Amniotic stem cell (primary cell): ENCODE measurements around the gene MAGI1.

Experiments
- DNase-seq: peaks from one replicate; lab custom pipeline; 2025; lab: John Stamatoyannopoulos, UW

The MAGI1 gene

DNA sequence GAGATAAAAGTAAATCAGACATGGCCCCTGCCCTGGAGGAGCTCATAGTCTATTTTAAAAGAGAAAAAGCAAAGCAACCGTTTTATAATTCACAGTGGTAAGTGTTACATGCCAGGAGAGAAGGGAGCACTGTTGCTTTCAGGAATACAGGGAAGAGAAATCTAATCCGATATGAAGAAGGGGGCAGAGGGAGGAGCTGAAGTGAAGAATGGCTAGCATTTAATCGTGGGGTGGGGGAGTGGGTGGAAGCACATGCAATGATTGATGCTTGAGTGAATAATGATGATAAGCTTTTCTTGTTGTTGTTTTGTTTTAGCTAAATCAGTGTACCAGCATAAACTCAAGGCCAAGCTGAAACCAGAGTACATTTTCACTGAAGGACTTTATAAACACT is 629.5 kb downstream of the MAGI1 start:
- no peak for DNase-seq

DNA sequence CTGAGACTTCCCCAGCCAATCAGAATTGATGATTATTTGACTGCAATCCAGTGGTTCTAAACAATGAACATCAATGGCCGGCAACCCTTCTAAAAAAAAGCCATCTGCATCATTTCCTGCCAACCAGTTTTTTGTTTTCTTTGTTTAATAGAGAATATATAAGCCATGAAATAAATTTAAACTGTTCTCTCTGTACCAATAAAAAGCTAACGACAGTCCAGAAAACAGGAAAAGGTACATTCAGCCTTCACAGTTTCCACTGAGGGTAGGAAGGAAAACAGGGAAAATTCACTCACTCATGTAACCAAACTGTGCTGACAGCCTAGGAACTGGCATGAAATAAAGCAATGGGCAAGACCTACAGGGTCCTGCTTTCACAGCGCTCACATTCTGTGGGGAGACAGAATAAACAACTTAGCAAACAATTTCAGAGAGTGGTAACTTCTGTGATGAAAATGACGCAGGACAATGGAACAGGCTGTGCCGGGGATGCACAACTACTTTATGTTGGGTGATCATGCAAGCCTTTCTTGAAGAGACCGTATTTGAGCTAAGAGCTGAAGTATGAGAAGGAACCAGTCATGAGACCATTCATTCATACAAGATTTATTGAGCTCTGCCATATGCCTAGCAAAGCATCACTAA is 630.1 kb downstream of the MAGI1 start:
- DNase-seq, result no peak

DNA sequence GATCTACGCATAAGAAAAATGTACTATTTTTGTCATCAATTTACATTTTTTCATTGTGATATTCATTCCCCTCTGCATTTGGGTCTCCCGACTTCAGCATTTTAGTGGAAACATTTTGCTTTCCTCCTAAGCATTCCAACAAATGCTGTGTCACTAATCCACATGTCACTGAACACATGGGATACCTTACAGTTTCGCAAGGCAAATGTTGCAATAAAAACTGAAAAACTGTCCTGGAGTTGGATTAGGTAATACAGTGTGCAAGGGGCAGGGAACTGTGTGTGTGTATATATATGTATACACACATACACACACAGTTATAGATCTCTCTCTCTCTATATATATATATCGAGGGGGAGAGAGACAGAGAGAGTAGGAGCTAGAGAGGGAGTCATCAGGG is 632.2 kb downstream of the MAGI1 start:
- DNase-seq, result no peak

DNA sequence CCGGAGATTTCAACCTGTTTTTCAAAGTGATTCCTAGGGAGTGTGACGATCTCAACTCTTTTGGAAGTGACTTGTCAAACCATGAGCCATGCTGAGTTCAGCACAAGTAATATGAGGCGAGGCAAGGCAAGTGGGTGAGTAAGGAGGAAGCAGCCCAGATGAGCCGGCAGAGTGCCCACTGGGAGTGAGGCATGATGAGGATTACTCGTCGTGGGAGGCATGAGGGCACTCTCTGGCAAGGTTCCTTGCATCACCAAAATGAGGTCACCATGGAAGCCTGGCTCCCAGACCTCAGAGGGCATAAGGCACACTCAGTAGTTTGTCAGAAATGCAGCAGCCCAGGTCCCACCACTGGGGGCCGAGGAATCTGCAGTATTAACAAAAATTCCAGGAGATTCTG is 636.1 kb downstream of the MAGI1 start:
- peak; percentile 65 for DNase-seq

DNA sequence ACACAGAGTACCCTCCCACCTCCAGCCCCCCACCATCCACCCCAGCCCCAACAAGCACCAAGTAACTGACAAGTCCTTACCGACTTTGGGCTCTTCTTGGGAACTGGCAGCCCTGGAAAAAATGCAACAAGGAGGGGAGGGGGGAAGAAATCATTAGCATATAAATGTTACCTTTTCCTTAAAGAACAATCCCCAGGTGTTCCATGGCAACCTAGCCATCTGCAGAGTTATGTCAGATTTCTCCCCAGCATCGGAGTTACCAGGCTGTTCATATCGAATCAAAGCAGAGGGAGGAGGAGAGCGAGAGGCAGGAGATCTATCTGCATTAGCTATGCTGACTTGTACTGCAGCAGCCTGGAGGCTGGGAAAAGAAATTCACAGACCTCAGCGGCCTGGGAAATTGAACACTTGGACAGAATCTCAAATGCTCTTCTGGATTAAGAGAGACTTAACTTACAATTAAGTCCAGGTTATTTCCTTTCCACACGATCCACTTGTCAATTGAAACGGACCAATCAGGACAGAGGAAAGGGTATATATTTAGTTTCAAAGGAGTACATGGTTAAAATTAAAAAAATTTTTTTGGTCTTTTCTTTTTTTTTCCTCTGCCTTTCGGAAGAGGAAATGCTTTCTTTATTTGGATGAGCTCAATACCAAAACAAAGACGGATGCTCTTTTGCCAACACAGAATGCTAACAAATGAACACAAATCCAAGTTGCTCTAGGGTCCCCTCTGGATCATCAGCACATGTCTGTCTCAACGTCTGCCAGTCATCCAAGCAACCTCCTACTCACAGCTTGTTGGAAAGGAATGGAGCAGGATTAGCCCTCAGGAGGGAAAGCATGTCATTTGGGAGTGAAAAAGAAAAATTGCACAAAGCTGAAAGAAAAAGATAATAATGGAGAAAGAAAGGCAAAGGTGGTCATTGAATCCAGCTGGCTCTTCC is 637.1 kb downstream of the MAGI1 start:
- DNase-seq, result no peak

DNA sequence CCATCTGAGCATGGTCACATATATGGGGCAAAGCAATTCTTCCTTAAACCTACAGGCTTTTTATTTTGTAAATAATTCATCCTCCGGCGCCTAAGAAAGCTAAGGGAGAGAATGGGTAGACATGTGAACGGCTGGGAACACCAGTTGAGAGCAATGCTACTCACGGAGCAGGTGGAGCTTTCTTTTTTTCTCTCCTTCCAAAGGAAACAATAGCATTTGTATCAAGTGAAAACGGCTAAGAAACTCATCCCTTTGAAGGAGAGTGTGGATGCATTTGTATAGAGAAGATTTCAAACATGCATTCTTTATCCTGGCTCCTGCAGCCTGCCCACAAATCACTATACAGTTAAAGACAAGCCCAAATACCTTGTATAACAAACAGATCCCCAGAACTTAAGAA is 637.8 kb downstream of the MAGI1 start:
- DNase-seq, result no peak

DNA sequence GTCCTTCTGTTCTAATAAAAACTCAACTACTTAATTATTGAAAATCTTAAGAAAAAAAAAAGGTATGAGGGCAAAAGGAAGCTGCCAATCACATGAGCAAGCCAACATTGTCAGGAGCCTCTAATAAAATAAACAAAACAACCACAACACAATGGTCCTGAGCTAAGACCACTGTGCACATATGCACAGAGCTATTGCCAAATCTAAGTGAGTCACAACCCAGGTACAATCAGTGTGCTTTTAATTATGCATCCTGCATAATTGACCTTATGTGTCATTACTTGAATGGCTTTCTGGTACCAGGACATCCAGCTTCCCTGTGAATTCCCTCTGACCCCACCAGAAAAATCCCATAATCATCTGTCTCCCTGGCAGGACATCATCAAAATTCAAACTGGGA is 639.8 kb downstream of the MAGI1 start:
- no peak for DNase-seq

DNA sequence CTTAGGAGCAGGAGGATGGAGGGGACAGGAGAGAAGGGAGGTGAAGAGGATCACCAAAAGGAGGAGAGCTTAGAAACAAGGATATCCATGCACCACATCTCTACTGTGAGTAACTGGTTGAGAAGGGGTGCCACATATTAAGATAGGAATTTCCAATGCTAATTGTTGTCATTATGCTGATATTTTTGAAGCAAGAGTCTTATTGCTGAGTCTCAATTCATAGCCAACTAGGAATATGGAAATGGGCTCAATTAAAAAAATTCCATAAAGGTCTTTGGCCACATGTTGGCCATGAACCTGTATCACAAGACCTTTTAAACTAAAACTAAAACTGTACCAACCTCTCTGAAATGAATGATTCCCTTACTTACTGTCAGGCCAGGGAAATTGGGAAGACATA is 642.6 kb downstream of the MAGI1 start:
- no peak for DNase-seq

DNA sequence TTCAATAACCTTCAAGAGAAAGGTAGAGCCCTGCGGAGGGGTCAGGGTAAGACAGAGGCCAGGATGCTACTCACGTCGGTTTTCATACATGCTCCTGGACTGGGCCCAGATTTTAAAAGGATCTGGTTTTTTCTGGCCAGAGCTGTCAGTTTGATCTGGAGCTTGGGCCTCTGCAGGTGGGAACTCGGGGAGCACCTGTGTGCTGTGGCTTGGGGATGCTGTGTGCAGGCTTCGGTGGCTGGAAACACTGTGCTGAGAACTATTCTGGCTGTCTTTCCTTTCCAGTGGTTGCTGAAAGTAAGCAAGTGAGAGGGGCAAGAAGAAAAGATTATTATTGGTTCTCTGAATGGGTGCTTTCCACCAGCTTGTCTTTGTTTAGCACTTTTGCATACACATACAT is 647.6 kb downstream of the MAGI1 start:
- no peak for DNase-seq

DNA sequence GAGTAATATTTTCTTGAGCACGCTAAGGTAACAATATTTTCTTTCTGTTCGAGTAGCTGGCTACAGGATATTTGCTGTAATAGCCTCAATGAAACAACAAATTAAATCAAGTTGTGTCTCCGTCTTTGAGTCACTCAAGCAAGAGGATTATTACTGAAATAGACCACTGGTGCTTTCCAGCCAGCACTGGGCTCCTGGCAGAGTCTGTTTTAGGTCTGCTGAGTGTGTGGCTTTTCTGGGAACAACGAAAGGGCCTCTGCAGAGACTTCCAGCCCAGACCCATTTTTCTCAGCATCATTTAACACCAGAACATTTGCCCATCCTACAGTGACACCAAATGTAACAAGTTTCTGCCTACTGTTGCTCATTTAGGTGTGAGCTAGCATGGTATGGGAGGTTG is 652.9 kb downstream of the MAGI1 start:
- DNase-seq, result no peak

DNA sequence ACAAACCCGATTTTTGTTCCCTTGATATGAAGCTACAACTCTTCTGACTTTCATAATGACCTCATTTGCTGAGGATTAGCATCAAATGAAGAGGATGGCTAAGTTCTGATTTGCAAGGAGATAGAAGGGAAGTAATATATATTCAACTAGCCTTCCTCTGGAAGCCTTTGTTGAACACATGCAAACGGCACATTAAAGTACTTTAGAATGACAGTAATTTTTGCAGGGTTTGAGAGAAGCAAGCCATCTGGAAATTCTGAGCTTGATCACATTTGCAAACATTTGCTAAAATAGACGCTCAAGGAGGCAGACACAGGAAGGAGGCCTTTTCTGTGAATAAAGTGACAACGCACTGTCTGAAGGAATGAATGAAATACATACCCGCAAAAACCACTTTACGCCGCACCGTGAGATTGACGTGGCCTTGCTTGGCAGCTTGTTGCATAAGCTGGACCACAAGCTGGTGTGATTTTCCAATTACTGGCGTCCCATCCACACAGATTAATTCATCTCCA is 657.2 kb downstream of the MAGI1 start:
- DNase-seq, result no peak

DNA sequence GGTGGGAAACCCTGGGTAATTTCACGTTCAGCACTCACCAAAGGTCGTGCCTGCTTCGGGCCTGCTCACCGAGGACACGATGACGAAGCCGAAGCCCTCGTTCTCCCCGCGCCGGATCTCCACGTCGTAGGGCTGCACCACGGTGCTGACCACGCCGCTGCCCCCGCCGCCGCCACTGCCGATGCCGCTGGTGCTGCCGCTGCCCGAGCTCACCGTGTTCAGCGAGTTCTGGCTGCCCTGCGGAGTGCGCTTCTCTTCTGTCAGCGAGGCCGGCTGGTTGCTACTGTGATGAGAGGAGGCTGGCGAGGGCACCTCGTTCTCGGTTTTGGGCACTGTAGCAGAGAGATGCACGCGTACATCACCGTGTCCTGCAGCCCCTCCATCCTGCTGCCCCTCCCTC is 659.5 kb downstream of the MAGI1 start:
- DNase-seq, result no peak

DNA sequence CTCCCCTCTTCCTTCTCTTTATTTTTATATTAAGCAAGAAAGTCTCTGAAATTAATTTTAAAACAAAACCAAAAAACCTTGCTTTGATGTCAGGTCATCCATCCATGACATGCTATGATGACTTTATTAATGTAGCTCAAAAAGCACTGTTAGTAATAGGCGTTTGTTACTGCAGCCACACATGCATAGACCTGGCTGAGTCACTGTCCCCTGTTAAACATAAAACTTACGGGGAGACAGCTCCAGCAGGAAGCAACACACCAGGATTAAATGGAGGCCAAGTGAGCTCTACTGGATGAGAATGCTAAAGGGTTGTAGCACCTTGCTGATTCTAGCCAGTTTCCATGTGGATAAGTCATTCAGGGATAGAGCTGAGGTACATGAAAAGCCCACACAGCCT is 661.1 kb downstream of the MAGI1 start:
- no peak for DNase-seq

DNA sequence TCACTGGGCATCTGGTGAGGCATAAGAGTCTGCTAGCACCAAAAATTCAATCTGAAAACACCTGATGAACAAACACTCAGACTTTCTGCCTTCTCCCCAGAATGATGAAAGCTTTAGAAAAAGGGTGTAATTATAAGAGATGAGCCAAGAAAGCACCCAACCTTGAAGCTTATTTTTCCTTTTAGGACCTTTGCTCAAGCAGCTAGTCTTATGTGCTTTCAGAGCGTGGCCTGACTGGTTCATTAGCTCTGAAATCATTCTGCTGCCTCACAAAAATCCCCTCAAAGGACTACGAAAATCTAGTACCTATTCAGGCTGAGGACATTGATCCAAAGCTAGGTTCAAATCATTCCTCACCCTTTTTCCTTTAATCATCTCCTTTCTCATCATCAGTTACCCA is 662.3 kb downstream of the MAGI1 start:
- DNase-seq, result no peak

DNA sequence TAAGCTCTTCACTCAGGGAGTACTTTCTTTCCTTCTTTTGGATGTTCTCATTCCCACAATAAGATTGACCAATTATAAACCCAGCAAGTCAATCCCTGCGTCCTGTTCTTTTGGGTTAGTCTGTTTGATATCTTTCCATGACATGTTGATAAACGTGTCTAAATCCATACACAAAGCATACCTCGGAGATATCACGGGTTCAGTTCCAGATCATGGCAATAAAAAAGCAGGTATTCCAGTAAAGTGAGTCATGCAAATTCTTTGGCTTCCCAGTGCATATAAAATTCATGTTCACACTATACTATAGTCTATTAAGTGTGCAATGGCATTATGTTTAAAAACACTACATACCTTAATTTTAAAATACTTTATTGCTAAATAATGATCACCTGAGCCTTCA is 667.7 kb downstream of the MAGI1 start:
- DNase-seq, result no peak

DNA sequence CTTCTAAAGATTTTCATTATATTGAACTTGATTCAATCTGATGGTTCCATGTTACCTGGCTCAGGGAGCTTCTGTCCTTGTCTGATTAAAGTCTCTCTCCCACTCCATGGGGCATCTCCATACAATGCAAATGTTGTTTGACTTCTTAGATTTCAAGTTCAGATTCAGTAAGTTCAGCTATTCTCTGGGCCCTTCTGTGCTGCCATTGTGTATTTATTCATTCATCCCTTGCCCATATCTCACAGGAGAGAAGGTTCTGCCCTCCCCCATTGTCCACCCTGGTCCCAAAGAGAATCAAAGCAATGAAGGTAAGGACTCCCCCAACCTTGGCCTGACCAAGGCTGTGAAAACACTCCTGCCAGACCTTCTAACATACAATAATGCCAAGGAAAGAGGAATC is 669.9 kb downstream of the MAGI1 start:
- no peak for DNase-seq

DNA sequence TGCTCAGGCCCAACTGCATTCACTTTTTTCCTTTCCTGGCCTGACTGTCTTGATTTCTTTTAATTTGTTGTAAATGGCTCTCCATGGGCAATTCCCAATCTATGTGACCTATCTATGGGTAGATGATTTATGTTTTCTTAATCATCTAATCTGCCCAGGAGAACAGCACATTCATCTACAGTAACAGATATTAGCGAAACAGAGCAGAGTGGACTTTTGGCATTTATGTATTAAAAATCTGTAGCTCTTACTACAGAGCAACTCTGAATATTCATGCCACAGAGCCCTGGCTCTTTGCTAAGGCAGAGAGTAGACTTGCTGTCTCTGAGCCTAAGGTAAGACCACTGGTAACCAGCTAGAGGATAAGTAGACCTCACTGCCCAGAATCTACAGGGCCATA is 676.0 kb downstream of the MAGI1 start:
- DNase-seq, result no peak

DNA sequence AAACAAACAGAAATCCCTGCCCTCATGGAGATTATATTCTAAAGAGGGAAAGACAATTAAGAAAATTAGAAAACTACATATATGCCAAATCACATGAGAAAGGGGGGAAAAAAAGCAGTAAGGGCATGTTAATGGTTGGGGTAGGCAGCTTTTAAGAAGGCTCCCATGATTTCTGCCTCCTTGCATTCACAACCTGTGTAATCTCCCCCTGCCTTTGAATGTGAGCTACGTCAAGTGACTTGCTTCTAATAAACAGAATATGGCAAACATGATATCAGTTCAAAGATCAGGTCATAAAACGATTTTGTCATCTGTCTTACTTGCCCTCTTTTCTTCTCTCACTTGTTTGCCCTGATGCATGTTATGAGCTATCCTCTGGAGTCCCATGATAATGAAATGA is 677.3 kb downstream of the MAGI1 start:
- no peak for DNase-seq

DNA sequence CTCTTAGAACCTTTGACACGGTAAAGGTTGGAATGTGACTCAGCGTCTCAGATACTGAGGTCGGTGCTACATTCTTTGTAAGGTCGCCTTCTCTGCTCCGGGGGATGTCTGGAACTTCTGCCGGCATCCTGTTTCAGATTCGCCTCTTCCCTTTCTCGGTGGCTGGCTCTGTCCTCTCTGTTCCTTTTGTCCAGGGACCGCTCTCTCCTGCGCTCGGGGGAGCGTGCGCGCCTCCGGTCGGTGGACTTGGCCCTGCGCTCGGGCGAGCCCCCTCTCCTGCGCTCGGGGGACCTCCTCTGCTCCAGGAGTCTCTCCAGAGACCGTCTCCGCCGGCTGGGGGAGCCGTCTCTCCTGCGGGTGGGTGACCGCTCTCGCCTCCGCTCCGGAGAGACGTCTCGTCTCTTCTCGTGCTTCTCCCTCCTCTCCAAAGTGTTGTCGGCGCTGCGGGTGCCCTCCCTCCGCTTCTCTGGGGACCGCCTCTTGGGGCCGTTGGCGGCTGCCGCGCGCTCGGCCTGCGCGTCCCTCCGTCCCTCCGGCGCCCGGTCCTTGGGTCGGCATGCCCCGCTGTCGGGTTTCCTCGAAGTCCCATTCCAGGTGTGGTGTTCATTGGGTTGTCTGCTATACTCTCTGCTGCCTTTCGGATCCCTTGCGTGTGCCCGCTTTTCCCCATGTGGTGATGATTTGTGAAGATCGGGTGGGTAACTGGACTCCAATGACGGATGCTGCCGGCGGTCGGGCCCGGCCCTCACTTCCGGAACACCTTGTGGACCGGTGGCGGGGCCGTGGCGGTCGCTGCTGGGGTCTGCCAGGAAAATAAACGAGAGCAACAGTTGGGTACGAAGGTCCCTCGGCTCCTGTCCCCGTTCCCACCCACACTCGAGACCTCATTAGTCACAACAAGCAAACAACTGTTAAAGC is 682.1 kb downstream of the MAGI1 start:
- DNase-seq, result no peak

DNA sequence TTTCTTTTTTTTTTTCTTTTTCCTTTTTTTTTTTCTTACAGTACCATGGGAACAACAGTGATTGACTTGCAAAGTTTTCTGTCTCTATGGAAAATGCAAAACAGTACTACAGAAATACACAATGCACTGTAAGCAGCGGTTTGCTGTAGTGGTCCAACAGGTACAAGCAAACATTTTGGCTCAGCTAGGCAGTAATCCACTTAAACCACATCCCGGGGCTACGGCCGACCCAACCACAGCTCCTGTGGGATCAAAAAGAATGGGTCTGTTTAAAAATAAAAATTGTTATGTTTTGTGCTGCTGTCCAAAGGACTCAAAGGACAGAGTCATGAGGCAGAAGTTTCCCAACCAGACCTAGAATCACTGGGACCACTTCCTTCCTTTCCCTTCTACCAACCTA is 683.8 kb downstream of the MAGI1 start:
- no peak for DNase-seq

DNA sequence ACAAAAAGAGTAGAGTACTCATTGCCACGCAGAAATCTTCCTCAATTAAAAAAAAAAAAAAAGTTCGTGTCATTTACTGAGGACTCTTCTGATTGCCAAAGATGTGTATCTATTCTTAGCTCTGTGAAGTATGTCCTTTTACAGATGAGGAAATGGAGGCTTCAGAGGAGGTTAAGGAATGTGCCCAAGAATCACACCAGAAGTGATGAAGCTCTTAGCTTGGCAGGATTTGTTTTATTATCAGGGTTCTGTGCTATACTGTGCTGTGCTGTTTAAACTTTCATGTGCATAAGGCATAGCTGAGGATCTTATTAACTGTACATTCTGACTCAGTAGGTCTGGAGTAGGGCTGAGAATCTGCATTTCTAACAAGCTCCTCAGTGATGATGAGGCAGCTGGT is 685.8 kb downstream of the MAGI1 start:
- no peak for DNase-seq

DNA sequence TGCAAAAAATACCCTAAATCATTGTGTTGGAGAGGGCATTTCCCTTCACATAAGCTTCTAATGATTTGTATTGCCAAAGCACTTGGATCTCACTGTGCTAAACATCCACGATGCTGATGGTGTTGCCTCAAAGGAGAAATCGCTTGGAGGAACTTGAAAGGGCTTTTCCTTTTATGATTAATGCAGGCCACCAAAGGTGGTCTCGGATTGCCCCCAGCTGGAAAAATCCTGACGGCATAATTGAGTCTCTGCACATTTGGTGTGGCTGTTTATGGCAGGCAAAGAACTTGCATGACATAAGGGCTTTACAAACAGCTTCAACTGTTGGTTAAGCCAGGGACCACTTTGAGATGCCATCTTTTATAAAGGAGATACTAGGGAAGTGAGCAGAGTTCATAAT is 687.0 kb downstream of the MAGI1 start:
- no peak for DNase-seq
